GM18858 (cell line): ENCODE measurements around the gene PSMD5.

ENCODE experiments used
- ATAC-seq: cut with Tn5 transposase; IDR thresholded peaks from one replicate; pipeline ENCODE4 v1.9.1; 2021; ENCODE audit not compliant: unreplicated experiment

The PSMD5 gene

DNA sequence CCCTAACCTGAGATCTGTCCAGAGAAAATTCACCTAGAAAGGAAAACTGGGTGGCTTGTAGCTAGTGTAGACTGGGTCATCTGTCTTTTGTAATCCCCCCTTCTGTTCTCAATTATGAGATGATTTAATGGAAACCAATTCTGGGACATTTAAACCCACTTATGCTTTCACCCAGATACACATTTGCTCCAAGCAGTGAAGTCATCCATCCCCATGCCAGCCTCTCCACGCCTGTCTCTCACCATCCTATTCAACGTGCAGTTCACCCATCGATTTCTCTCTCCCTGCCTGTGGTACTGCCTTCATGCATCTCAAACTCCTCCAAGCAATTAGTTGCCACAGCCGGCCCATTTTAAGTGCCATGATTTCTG is 32.5 kb upstream of the PSMD5 start:
- ATAC-seq, result no peak

DNA sequence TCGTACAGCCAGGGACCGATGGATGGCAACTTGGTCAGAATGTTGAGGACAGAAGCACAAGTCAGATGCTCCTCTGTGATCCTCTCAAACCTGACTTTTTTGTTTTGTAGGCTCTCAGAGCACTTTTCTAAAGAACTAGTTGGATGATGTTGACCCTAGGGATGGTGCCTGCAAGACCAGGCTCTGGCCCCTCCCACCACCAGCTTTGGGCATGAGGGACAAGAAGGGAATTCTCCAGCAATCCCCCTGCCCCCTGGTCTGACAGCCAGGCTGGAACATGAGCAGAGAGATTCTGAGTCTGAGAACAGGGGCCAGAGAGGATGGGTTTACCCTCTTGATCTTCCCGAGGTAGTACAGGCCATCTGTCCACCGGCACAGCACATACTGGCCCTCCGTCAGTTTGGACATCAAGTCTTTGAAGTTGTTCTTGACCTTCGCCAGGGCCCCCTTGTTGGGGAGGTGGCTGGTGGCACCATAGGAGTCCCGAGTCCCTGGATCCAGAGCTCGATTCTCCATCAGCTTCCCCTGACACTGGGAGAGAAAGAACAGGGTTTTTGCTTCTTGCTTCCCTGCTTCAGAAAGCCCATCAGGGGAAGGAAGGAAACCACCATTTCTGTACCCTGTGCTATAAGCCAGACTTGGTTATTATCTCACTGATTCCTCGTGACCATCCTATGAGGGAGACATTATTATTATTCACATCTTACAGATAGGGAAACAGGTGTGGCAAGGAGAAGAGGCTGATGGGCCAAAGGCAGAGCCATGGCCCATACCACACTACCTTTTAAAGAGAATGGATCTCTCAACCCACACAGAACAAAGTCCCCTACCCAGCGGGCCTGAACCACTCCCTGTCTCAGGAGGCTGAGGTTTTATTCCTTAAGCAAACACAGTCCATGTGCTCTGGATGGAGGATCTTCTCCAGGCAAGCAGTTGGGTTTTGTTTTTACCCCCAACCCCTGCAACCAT is 31.8 kb upstream of the PSMD5 start:
- ATAC-seq, result no peak

DNA sequence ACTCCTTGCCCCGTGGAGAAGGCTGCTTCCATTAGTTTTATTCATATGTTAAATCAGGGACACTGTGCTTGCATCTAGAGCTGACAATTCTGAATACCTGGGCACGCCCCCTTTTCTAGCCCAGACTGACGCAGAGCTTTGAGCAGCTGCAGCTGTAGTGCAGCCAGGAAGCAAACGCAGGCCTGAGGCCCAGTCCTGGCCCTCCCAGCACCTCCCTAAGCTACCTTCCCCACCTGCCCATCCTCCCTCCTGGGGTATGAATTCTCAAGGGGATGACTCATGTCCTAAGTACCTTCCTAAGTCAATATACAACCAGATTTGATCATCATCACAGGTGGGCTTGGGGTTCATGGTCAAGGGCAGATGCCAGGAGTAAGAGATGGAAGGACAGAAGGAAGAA is 30.8 kb upstream of the PSMD5 start:
- ATAC-seq, result no peak

DNA sequence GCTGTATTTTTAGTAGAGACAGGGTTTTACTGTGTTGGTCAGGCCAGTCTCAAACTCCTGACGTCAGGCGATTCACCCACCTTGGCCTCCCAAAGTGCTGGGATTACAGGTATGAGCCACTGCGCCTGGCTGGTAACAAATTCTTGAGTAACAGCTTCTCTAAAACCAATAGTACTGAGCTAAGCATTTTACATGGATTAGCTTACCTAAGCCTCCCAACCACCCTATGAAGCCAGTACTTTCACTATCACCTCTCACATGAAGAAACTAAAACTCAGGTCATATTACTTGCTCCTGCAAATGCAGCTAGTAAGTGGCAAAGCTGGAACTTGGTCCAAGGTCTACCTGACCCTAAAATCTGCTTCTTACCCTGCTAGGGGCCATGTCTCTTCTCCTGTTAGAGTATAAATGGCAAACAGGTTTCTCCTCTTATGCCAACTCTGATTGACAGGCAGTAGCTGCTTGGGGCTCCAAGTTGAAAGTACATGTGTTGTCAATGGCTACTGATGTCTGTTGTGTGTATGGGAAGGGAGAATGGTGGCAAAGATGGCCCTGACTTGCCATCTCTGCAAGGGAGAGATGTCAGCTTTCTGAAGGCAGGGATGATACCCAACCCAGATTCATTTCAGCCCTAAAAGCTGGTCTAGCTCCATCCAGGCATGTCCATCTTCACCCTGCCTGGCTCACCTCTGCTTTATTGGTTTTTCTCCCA is 30.2 kb upstream of the PSMD5 start:
- no peak for ATAC-seq

DNA sequence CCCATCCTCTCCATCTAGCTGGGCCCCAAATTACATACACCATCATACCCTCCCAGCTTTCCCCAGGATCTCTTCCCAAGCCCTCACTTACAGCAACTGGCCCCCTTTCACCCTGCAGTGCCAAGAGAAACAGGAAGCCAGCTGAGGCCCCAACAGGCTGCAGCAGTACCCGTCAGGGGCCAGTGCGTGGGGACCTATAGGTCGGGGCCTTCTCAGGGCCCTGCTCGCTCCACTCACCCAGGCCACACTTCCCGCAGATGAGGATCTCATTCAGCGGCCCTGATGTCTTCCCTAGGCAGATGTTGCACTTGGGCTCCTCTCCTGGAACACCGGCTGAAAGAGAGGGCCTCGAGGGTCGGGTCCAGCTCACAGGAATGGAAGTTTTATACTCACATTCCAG is 27.5 kb upstream of the PSMD5 start:
- no peak for ATAC-seq

DNA sequence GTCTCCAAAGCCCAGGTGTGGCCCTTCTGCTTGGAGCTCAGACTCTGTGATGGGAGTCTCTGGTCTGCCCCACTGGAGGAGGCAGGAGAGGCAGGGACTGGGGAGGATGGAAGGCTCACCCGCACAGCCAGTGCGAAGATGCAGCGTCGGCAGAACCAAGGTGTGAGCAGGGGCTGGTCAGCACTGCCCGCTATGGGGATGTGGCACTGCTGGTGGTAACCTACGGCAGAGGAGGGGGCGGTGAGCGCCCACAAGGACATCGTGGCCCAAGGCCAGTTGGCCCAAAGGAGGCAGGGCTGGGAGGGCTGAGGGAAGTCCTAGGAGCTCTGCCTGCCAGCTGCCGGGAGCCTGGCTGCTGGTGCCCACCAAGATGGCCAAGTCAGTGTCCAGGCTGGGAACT is 27.0 kb upstream of the PSMD5 start:
- no peak for ATAC-seq

DNA sequence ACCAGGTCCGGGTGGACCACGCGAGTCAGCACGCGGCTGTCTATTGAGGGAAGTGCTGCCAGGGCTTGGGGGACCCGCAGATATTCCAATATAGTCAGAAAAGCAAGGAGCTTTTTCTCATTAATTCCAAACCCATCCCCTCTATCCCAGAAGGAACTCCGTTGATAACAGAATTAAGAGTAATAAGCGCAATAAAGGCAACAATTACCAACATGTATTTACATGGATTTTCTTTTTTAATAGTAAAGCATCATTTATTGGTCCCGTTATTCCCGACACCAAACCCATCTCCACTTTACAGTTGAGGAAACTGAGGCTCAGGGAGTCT is 26.6 kb upstream of the PSMD5 start:
- no peak for ATAC-seq

DNA sequence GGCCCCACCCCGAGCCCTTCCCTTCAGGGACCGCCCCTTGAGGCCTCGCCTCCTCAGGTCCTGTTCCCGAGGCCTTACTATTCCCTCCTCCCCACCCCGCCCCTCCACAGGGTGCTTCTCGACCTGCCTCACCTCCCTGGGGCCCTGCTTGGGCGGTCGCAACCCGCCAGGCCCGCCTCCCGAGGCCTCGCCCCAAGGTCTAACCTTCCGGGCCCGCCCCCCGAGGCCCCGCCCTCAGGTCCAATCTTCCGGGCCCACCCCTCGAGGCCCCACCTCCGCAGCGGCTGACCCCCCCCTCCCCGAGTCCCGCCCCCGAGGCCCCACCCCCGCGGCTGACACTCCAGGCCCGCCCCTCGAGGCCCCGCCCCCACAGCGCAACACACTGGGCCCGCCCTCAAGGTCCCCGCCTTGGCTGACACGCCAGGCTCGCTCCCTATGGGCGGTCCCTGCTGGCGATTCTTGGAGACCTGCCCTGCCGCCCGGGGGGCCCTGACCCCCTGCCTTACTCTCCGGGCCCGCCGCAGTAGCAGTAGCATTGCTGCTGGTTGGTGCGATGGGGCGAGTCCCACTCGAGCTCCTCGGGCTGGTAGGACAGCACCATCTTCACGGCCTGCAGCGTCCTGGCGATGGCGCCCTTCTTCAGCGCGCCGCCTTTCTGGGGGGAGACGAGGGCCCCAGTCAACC is 26.1 kb upstream of the PSMD5 start:
- ATAC-seq, result peak; percentile 73

DNA sequence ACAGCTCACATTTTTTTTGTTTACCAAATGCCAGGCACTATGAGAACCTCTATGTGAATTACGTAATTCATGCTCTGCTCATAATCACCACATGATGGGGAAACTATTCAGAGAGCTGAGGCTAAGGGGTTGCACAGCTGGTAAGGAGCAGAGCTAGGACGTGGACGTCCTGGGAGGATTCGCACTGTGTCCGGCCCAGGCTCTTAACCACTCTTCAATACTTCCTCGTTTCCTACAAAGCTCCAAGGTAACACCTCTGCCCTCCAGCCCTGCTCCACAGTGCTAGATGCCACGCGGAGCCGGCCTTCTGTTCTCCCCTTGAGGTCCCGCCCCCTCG is 25.6 kb upstream of the PSMD5 start:
- no peak for ATAC-seq

DNA sequence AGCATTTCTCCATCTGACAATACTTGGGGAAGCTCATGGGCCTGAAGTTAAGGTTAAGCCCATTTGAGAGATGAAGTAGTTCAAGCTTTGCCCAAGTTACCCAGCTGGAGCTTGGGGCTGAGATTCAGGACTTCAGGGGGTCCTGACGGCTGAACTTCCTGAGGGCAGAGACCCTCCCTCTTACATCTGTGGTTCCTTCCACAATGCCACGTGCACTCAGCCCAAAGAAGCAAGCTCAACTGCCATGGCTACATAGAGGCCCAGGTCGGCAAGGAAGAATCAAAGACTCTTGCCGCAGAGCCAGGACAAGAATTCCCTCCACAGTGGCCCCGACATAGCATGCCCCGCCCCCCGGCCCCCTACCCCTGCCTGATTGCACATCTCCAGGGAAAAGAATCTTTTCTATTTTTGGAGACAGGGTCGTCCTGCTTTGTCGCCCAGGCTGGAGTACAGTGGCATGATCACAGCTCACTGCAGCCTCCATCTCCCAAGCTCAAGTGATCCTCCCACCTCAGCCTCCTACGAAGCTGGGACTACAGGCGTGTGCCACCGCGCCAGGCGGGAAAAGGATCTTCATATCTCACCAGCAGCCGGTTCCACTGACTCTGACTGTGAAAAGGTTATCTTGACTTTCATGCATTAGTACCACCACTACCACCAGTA is 25.1 kb upstream of the PSMD5 start:
- no peak for ATAC-seq

DNA sequence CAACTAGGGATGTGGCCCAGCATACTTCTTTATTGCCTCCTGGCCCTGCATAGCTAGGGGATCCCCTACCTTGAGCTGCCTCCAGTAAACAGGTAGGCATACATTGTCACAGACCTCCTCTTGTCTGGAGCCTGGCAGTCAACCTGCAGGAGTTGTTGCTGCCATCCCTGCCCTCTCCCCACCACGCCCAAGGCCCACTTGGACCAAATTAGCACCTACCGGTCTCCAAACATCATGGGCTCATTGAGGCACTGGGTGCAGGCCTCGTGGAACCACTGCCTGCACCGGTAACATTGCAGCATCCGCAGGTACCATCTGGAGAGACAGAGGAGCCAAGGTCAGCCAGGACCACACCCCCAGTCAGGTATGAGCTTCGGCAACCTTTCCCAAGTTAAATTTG is 23.9 kb upstream of the PSMD5 start:
- ATAC-seq, result no peak

DNA sequence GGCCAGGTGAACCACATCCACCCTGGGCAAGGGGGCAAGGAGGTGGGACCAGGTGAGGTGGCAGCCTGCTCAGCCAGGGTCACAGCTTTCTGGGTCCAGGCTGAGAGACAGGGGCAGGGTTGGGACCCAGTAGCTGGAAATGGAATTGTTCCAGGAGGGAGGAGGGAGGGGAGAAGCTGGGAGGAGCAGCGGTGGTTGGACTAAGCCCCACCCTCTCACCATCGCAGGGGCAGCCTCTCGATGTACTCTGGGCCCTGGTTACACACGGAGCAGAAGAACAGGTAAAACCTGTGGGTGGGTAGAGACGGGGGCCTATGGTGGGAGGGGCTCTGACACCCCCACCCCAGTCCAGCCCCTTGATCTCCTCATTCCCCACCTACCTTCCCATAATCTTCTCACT is 23.1 kb upstream of the PSMD5 start:
- no peak for ATAC-seq

DNA sequence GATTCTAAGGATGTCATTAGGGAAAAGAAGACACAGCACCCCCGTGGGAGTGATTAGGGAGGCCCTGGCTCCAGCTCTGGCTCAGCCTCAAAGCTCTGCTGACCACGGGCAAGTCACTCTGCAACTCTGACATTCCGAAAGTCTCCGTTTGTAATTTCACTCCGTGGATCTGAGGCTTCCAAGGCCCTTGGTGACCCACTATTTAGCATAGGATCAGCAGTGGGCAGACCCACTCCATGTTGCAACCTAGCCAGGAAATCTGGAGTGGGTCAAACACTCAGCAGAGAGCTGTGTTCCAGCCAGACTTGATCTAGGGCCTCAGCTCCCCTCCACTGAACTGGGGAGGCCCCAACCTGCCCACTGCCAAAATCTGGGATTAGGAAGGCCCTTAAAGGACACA is 22.5 kb upstream of the PSMD5 start:
- ATAC-seq, result no peak

DNA sequence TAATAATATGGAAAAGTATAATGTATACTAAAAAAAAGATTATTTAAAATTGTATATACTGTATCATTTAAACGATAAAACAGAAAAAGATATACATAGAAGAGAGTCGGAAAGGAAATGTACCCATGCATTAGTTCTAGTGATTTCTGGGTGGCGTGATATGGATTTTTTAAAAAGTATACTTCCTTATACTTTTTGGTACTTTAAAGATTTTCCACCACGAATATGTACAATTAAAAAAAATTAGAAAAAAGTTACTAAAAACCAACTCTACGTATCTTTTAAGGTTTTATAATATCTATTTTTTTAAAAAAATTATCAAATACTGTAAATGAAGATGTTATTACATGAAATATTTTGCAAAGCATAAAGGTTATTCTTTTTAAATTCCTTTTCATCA is 22.0 kb upstream of the PSMD5 start:
- no peak for ATAC-seq

DNA sequence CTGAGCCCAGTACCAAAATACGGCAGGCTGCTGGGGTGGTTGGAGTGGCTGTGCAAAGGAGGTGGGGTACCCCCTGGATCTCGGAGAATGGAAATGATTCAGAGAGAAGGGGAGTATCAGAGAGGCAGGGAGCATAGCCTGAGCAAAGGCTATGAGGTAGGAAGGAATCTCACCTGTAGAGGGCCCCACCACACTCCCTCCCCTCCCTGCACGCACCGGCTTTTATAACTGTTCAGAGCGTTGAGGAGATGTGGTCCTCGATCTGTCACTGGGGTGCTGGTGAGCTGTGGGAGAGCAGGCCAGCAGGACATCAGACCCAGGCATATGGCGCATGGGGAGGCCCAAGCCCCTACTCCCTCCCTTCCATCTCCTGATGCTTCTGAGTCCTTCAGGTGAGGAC is 21.1 kb upstream of the PSMD5 start:
- no peak for ATAC-seq

DNA sequence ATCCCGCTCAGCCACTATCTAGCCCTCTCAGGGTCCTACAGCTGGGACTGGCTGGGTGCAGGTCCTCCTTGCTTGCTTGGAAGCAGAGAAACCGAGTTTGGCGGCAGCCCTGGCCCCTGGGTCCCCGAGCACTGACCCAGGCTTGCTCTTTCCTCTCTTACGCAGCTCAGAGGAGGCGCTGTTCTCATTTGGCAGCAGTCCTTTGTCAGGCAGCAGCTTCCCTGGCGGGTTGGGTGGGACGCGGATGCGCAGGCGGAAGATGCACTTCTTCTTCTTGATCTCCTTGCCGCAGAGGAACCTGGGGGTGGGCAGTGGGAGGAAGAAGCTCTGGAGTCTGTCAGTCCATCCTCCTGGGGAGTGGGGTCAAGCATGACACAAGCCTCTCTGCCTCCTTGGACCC is 19.7 kb upstream of the PSMD5 start:
- no peak for ATAC-seq

DNA sequence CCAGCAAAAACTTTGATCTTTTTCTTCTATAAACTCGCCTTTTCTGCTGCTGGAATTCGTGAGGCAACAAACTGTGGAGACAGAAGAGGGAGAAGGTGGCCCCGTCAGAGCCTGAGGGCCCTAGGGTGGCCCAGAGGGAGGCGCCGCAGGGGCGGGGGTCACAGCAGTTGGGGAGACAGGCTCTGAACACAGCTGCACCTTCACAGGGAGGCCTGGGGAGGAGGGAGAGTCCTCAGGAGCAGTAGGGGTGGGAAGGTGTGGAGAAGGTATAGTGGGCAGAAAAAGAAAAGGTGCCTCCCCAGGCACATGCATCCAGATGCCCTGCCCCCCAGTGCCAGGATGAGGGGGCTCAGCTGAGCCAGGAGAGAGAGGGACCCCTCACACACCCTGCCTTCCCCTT is 19.2 kb upstream of the PSMD5 start:
- no peak for ATAC-seq

DNA sequence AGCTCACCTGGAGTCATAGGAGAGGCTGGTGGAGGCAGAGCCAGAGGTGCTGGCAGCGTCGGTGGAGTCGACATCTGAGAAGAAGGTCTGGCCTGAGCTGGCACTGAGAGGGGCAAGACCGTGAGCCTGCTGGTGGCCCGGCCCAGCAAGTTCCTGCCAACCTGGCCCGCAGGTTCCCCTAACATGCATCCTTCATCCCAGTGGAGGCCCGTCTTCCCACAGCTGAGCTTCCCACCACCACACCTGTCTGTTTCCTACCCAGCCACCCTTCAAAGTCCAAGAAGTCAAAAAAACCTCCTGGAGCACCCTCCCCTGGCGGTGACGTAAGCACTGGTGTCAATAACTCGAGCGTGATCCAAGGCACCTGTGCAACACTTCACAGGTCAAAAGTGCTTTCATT is 17.4 kb upstream of the PSMD5 start:
- ATAC-seq, result no peak

DNA sequence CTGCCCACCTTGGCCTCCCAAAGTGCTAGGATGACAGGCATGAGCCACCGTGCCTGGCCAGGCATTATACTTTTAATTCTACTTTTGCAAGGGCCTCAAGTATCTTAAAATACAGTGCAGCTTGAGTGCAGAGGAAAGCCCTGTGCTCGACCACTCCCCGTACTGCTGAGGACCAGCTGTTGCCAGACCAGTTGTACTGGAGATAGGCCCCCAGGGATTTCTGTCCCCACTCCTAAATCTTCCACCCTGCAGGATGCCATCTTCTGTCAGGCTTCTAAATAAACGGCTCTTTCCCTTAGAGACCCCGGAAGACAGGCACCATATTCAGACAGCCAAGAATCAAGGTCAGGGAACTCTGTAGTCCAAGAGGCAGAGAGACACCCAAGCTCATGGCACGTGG is 16.6 kb upstream of the PSMD5 start:
- ATAC-seq, result no peak

DNA sequence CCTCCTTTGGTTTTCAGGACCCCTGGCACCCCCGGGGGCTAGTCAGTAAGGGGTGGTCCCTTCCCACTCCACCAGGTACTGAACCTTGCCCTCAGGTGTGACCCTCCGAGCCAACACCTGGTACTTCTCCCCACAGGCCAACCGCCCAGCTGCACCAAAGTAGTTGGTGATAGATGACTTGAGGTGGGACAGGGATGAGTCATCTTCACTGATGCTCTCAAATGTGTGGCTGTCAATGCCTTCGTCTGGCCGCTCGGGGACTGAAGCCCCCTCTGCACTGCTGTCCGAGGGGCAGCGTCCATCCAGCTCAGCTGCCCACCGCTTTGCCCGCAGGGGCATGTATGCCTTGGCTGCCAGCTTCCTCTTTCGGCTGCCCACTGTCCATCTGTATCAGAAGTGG is 15.2 kb upstream of the PSMD5 start:
- no peak for ATAC-seq

DNA sequence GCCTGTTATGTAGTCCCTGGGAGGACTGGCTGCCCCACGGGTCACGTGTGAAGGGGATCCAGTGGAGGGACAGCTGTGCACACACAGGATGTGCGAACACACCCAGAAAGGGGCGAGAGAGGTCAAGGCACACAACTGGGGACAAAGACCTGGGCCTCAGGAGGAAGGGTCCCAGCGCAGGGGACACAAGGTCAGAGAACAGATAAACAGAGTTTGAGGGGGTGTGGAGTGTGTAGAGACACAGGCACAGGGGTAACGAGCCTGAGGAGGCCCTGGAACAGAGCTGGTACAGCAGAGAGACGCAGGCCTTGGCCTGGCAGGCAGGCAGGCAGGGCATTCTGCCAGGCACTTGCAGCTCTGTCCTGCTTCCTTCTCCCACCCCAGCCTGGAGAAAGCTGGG is 14.8 kb upstream of the PSMD5 start:
- ATAC-seq, result no peak

DNA sequence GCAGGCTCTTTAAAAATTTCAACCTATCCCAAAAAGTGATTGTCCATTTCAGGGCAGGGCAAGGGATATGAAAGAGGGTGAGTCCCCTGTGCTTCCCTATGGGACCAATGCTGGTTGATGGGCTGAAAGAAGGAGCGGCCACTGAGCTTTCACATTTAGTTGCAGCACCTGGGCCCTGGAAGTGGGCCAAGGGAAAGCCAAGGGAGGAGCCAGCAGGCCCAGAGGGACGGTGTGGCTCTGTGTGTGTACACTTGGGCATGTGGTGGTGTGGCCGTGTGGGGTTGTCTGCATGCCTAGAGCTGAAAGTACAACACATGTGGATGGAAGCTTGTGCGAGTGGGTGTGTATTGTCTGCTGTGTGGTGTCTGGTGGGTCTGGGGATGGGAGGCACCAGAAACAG is 14.0 kb upstream of the PSMD5 start:
- ATAC-seq, result no peak
